ENCODE data around the gene SAFB.

SAFB gene

DNA sequence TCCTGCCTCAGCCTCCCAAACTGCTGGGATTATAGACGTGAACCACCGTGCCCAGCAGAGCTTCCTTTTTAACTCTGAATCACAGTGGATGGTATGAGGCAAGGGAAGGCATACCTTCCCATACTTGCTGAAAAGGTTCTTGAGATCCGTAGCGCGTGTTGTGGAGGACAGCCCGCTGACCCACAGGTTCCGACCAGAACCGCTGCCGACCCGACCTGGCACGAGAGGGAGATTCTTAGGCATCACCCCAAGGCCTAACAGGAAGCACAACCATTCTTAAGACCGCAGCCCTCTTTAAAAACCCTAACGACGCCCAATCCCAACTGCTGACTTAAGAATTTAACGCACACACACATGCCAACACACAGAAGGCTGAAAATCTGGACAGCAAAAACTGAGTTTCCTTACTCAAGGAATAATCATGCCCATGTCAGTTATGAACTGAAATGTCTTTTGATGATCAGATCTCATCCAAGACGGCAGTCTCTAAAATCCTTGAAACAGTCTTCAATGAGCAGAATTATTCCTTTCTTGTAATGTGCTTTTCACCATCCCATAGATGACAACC, 12.9 kb upstream of the SAFB start:
- DNase-seq (ENCODE audit: low spot score): no peak

DNA sequence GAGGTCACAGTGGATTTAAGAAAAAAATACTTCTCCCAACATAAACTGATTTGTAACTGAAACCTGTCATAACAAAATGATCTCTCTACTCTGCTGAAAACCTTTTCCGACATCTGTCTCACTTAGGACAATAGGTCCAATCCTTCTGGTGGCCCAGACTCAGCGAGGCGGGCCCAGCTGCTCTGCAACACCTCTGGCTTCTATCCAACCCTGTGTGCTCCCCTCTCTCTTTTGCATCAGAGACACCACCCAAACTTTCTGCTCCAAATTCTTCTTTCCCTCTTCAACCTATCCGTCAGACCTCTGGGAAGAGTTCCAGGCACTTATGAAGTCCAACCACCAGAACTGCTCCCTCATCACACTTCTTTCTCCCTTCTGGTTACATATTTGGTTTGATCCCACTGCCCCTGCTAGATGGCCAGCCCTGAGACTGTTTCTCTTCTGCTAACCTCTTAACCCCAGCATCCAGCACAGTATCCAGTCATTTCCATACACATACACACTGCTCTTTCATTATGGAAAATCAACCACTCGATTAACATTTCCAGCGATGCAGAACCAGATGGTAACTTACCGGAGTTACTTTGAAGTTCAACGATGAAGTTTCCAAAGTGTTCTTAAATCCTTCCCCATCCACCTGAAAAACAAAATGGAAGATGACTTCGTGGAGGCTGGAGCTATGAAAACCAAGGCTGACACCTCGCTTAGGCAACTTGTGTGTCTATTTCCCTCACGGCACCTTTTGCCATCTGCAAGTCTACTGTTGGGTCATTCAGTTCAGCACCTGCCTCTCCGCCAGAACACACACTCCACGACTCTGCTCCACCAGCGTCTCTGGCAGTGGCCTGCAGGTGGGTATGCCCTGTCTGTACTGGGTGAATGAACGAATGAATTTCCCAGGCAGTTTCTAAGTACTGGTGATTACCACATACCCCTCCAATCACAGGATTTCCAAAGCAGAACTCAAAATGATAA, 9.7 kb upstream of the SAFB start:
- DNase-seq (ENCODE audit: low spot score): no peak
- TF ChIP-seq, protein P1, sequence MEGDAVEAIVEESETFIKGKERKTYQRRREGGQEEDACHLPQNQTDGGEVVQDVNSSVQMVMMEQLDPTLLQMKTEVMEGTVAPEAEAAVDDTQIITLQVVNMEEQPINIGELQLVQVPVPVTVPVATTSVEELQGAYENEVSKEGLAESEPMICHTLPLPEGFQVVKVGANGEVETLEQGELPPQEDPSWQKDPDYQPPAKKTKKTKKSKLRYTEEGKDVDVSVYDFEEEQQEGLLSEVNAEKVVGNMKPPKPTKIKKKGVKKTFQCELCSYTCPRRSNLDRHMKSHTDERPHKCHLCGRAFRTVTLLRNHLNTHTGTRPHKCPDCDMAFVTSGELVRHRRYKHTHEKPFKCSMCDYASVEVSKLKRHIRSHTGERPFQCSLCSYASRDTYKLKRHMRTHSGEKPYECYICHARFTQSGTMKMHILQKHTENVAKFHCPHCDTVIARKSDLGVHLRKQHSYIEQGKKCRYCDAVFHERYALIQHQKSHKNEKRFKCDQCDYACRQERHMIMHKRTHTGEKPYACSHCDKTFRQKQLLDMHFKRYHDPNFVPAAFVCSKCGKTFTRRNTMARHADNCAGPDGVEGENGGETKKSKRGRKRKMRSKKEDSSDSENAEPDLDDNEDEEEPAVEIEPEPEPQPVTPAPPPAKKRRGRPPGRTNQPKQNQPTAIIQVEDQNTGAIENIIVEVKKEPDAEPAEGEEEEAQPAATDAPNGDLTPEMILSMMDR (IDR thresholded peaks at IDR 0.05; ENCODE audit: extremely low read depth, missing control alignments): no peak

More for the DNA sequence above, 12.9 kb upstream of the SAFB start:
- TF ChIP-seq, protein P1 (IDR thresholded peaks at IDR 0.05; ENCODE audit: extremely low read depth, missing control alignments): no peak

DNA sequence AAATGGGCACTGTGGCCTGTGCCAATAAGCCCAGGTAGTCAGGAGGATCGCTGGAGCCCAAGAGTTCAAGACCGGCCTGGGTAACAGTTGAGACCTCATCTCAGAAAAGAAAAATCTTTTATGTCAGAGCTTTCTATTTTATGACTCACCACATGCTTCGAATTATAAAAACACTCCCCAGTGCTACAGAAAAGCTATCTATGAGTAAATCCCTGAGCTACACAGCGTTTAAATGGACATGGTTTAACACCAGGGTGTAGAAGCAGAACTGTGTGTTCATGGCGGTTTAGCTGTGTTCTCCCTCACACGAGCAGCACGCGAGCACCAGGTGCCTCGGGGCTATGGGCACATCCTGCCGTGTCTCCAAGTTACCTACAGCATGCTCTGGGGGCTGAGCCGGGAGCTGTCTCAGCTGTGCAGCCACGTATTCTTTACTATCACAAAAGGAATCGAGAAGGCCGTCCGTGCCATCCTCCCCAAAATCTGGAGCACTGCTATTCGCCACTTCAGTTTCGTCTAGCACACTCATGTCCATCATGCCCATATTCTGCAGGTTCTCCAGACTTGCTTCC, 7.0 kb upstream of the SAFB start:
- TF ChIP-seq, protein P1 (IDR thresholded peaks at IDR 0.05; ENCODE audit: extremely low read depth, missing control alignments): no peak

DNA sequence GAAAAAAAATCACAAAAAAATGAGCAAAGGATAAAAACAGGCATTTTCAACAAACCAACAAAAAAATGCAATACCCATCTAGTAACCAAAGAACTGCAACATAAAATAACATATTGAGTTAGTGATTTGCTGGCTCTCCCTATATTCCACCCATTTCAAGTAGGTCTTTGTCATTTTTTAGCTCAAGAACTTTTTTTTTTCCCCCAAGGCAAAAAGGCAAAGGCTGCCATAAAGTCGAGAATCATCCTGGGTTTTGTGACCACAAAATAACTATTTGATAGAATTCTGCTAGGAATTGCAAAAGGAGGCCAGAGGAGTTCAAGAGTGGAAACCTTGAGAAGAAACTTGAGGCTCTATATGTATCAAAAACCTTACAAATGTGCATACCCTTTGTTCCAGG, 5.8 kb upstream of the SAFB start:
- TF ChIP-seq, protein P1 (IDR thresholded peaks at IDR 0.05; ENCODE audit: extremely low read depth, missing control alignments): no peak
- DNase-seq (ENCODE audit: low spot score): no peak

More for the DNA sequence above, 7.0 kb upstream of the SAFB start:
- DNase-seq (ENCODE audit: low spot score): no peak

DNA sequence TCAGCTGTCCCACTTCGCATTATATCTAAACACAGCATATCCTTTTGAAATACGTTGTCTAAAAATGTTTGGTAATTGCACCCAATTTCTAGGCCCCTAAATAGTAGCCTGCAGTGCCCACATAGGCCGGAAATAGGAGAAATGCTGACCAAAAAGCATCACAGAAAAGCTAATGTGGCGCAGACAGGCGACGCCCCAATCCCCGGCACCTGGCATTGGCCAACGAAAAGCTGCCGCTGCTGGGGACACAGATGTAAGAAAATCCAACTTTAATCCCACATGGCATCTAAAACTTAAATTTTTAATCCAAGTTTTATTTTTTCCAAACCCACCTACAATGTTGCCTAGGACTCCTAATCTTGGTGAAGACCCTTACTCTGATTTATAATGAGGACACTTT, 4.3 kb upstream of the SAFB start:
- DNase-seq (ENCODE audit: low spot score): no peak
- TF ChIP-seq, protein P1 (IDR thresholded peaks at IDR 0.05; ENCODE audit: extremely low read depth, missing control alignments): no peak

DNA sequence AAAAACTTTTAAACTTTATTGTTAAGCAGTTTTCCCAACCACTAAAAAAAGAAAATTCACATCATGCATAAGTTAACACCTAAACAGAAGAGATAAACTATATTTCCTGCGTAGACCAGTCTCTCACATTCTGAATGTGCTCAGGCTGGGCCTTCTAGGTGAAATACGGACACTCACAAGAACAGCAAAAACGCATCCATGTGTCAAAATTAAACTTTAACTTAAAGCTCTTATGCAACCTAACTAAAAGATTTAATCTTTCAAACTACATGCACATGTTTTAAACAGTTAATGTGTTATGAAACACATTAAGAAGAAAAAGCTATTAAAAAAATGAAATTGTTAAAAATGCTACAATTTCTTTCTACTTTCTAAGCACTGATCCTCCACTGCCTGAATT, 2.9 kb upstream of the SAFB start:
- TF ChIP-seq, protein P1 (IDR thresholded peaks at IDR 0.05; ENCODE audit: extremely low read depth, missing control alignments): no peak

More for the DNA sequence above, 2.9 kb upstream of the SAFB start:
- no peak for DNase-seq (ENCODE audit: low spot score)
